ENCODE results near the gene CNDP1.
"Not testable (repeated sequence)": the region's sequence is repeated elsewhere in the genome, so short reads cannot be mapped to it uniquely, and the experiment has no call there.

The CNDP1 gene

DNA sequence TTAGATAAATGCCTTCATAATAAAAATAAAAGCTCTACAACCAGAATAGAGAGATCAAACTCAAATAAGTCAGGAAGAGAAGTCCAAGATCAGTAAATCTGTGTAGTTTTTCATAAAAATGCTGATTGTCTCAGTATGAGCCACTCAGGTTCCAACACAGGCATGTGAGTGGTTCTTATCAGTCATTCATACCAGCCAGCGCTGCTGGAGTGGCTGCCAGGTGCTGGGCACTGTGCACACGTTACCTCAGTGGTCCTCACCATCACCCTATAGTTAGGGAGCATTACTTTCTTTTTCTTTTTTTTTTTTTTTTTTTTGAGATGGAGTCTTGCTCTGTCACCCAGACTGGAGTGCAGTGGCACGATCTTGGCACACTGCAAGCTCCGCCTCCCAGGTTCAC is 23.8 kb downstream of the CNDP1 start:
- Histone ChIP-seq H3K4me1 (ENCODE audit: insufficient read depth, low read length) (no peaks in the 10 kb centered on the region), H3K36me3 (ENCODE audit: insufficient read depth, low read depth, low read length) (no peaks in the 10 kb centered on the region), H3K9ac (ENCODE audit: low read depth, low read length) (no peak overlapping the region), H3K27me3 (ENCODE audit: insufficient read depth, low read length) (0 out of 2 replicates have a peak, but pooled peaks cover 5% of the 10 kb centered on the region), H3K27ac (ENCODE audit: low read length) (no peak overlapping the region), H3K4me3 (ENCODE audit: low read length) (no peak overlapping the region), H3K9me3 (ENCODE audit: insufficient read depth, low read depth, low read length) (no peaks in the 10 kb centered on the region)

DNA sequence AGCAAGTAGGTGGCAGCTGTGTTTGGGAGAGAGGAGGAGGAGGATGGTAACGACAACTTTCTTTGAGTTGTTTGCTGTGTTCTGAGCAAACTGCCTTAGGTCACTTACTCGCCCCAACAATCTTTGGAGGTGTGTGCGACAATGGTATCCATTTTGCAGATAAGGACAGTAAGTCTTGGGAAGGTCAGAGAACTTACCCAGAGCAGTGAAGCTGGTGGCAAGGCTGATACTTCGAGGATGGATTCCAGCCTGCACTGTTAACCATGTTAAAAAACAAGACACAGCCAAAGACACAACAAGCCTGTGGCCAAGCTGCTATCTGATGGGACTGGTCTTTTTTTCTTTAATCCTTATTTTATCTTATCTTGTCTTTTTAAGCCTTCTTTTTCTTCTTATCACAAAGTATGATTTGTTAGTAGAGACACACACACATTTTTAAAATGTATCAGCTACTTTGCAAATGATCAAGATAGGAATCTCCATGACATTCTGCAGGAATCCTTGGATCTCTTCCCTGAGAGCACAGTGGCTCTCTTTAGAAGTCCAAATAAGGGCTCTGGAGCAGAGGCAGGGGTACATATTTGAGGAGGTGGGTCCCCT is 27.9 kb downstream of the CNDP1 start:
- Histone ChIP-seq H3K9ac (ENCODE audit: low read depth, low read length) (no peak overlapping the region), H3K27me3 (ENCODE audit: insufficient read depth, low read length) (no peaks in the 10 kb centered on the region), H3K9me3 (ENCODE audit: insufficient read depth, low read depth, low read length) (peaks cover 24% of the 10 kb centered on the region), H3K4me1 (ENCODE audit: insufficient read depth, low read length) (no peaks in the 10 kb centered on the region), H3K4me3 (ENCODE audit: low read length) (no peak overlapping the region), H3K36me3 (ENCODE audit: insufficient read depth, low read depth, low read length) (no peaks in the 10 kb centered on the region), H3K27ac (ENCODE audit: low read length) (no peak overlapping the region)

DNA sequence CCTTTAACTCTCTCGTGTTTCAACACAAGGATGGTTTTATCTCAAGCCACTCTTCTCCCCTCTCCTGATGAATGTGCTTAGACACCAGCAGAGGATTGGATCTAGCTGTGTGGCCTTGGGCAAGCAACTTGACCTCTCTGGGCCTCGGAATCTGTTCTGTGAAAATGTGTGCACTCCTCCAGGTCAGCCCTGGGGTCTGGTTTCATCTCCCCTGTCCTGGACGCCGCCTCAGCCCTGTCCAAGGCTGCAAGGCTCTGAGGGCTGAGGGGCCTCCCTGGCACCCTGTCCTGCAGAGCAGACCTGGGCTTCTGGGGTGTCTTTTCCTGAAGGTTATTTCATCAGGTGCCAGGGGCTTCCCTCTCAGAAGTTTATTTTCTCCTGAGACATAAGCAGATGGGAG is 28.5 kb downstream of the CNDP1 start:
- Histone ChIP-seq H3K27ac (ENCODE audit: low read length) (no peak overlapping the region), H3K9me3 (ENCODE audit: insufficient read depth, low read depth, low read length) (peaks cover 29% of the 10 kb centered on the region), H3K9ac (ENCODE audit: low read depth, low read length) (no peak overlapping the region), H3K27me3 (ENCODE audit: insufficient read depth, low read length) (no peaks in the 10 kb centered on the region), H3K4me3 (ENCODE audit: low read length) (no peak overlapping the region), H3K36me3 (ENCODE audit: insufficient read depth, low read depth, low read length) (no peaks in the 10 kb centered on the region), H3K4me1 (ENCODE audit: insufficient read depth, low read length) (no peaks in the 10 kb centered on the region)

DNA sequence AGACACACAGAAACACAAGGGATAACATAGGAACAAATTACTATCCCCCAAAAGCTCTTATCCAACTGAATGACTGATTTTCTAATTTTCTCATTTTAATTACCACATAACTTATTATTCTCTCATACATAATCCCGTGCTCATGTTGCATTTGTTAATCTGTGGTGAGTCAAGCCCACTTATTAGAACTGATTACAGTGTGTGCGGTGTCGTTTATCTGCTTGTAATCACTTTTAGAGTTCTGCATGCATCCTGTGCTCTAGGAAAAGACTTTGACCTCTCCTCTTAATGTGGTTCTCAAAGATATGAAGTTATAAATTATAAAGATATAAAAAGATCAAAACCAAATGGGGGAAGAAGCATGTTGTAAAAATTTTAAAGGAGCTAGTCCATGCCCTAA is 29.7 kb downstream of the CNDP1 start:
- no peaks in the 10 kb centered on the region for H3K27me3 ChIP-seq (ENCODE audit: insufficient read depth, low read length)
- no peak overlapping the region for H3K27ac ChIP-seq (ENCODE audit: low read length)
- H3K4me1 ChIP-seq (ENCODE audit: insufficient read depth, low read length): no peaks in the 10 kb centered on the region
- no peaks in the 10 kb centered on the region for H3K36me3 ChIP-seq (ENCODE audit: insufficient read depth, low read depth, low read length)
- H3K9ac ChIP-seq (ENCODE audit: low read depth, low read length): no peak overlapping the region
- no peak overlapping the region for H3K4me3 ChIP-seq (ENCODE audit: low read length)
- peaks cover 34% of the 10 kb centered on the region for H3K9me3 ChIP-seq (ENCODE audit: insufficient read depth, low read depth, low read length)

DNA sequence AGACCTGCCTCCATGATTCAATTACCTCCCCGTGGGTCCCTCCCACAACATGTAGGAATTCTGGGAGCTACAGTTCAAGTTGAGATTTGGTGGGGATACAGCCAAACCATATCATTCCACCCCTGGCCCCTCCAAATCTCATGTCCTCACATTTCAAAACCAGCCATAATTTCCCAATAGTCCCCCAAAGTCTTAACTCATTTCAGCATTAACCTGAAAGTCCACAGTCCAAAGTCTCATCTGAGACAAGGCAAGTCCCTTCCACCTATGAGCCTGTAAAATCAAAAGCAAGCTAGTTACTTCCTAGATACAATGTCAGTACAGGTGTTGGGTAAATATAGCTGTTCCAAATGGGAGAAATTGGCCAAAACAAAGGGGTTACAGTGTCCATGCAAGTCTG is 30.9 kb downstream of the CNDP1 start:
- H3K27ac ChIP-seq (ENCODE audit: low read length); H3K36me3 ChIP-seq (ENCODE audit: insufficient read depth, low read depth, low read length); H3K4me1 ChIP-seq (ENCODE audit: insufficient read depth, low read length); H3K27me3 ChIP-seq (ENCODE audit: insufficient read depth, low read length); H3K4me3 ChIP-seq (ENCODE audit: low read length); H3K9ac ChIP-seq (ENCODE audit: low read depth, low read length): not testable (repeated sequence)
- H3K9me3 ChIP-seq (ENCODE audit: insufficient read depth, low read depth, low read length): peaks cover 34% of the 10 kb centered on the region

DNA sequence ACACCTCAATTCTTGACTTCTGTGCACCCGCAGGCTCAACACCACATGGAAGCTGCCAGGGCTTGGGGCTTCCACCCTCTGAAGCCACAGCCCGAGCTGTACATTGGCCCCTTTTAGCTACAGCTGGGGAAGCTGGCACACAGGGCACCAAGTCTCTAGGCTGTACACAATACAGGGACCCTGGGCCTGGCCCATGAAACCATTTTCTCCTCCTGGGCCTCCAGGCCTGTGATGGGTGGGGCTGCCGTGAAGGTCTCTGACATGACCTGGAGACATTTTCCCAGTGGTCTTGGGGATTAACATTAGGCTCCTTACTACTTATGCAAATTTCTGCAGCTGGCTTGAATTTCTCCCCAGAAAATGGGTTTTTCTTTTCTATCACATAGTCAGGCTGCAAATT is 31.7 kb downstream of the CNDP1 start:
- peaks cover 34% of the 10 kb centered on the region for H3K9me3 ChIP-seq (ENCODE audit: insufficient read depth, low read depth, low read length)
- H3K27me3 ChIP-seq (ENCODE audit: insufficient read depth, low read length); H3K27ac ChIP-seq (ENCODE audit: low read length); H3K9ac ChIP-seq (ENCODE audit: low read depth, low read length); H3K4me3 ChIP-seq (ENCODE audit: low read length); H3K36me3 ChIP-seq (ENCODE audit: insufficient read depth, low read depth, low read length); H3K4me1 ChIP-seq (ENCODE audit: insufficient read depth, low read length): not testable (repeated sequence)

DNA sequence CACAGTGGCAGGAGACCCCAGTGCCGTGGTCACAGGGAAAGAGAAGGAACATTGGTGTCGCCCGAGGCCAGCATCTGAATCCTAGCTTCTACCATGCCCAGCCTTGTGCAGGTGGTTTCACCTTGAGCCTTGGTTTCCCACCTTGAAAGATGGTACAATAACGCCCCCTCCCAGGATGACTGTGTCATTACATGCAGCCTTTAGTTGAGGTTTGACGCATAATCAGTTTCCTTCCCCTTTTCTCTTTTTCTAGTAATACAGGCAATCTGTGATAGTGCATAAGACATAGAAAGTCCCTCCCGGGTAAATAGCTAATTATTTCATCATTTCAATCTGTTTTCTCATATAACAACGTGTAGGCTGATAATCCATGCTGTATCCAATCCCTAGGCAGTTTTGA is 33.5 kb downstream of the CNDP1 start:
- Histone ChIP-seq H3K27ac (ENCODE audit: low read length) (no peak overlapping the region), H3K9ac (ENCODE audit: low read depth, low read length) (no peak overlapping the region), H3K36me3 (ENCODE audit: insufficient read depth, low read depth, low read length) (no peaks in the 10 kb centered on the region), H3K4me1 (ENCODE audit: insufficient read depth, low read length) (no peaks in the 10 kb centered on the region), H3K27me3 (ENCODE audit: insufficient read depth, low read length) (no peaks in the 10 kb centered on the region), H3K9me3 (ENCODE audit: insufficient read depth, low read depth, low read length) (peaks cover 34% of the 10 kb centered on the region), H3K4me3 (ENCODE audit: low read length) (no peak overlapping the region)

DNA sequence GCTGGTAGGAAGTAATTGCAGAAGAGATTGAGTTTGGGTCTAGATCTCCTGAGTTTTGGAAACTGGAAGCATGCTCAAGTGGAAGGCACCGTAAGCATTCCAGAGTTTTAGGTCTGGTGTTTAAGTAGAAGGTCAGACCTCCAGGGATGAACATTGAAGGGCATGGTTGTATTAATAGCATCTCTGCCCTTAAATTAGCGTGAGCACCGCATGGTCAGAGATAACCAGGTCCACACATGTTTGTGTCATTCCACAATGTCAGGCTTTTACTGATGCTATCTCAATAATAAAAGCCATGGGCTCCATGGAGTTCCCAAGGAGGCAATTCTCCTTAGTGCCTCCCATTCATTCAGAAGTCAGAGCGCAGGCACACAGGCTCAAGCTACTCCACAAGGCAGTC is 35.1 kb downstream of the CNDP1 start:
- Histone ChIP-seq H3K36me3 (ENCODE audit: insufficient read depth, low read depth, low read length) (no peaks in the 10 kb centered on the region), H3K4me1 (ENCODE audit: insufficient read depth, low read length) (no peaks in the 10 kb centered on the region), H3K27ac (ENCODE audit: low read length) (no peak overlapping the region), H3K27me3 (ENCODE audit: insufficient read depth, low read length) (no peaks in the 10 kb centered on the region), H3K4me3 (ENCODE audit: low read length) (no peak overlapping the region), H3K9me3 (ENCODE audit: insufficient read depth, low read depth, low read length) (peaks cover 34% of the 10 kb centered on the region), H3K9ac (ENCODE audit: low read depth, low read length) (no peak overlapping the region)

DNA sequence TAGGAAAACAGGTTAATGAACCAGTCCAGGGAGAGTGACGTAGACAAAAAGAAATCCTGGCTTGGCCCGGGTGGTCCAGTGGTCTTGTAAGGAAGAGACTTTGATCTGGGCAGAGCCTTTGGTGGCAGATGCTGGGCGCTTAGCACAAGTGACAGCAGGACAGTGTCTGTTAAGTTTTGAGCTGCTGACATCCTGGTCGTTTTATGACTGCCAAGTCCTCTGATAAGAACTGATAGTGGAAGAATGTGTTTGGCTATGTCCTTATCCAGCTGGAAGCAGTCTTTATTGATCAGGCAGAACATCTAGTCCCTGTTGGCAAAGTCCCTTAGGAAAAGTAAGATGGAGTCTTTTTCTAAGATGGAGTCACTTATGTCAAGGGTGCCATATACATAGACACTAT is 36.0 kb downstream of the CNDP1 start:
- Histone ChIP-seq H3K9me3 (ENCODE audit: insufficient read depth, low read depth, low read length) (peaks cover 29% of the 10 kb centered on the region), H3K27ac (ENCODE audit: low read length) (no peak overlapping the region), H3K4me3 (ENCODE audit: low read length) (no peak overlapping the region), H3K9ac (ENCODE audit: low read depth, low read length) (no peak overlapping the region), H3K4me1 (ENCODE audit: insufficient read depth, low read length) (no peaks in the 10 kb centered on the region), H3K36me3 (ENCODE audit: insufficient read depth, low read depth, low read length) (no peaks in the 10 kb centered on the region), H3K27me3 (ENCODE audit: insufficient read depth, low read length) (no peaks in the 10 kb centered on the region)

DNA sequence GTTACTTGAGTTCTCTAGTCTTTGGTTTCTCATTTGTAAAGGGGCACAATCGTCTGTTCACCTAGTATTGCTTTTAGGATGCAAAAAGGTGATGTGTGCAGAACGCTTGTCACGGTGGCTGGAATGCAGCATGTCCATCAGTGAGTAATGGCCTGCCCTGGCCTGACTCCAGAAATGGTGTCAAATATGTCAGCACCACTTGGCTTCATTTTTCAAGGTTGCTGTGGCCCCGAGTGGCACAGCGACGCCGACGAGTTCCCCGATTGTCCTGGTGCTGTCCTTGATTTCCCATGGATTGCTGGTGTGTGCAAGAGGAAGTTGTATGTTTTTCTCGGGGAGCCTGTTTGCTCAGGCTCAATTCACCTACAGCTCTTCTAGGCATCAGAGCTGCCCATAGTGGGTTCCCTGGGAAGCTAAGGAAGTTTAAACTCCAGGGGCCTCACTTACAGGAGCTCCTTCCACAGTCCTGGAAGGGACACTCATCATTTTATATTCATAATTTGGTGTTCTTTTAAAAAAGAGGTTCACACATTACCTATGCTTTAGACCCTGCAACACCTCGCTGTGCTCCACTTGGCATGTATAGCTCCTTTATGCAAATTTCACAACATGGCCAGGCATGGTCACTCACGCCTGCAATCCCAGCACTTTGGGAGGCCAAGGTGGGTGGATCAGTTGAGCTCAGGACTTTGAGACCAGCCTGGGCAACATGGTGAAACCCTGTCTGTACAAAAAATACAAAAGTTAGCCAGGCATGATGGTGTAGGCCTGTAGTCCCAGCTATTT is 37.8 kb downstream of the CNDP1 start:
- no peaks in the 10 kb centered on the region for H3K27me3 ChIP-seq (ENCODE audit: insufficient read depth, low read length)
- H3K27ac ChIP-seq (ENCODE audit: low read length): no peak overlapping the region
- H3K9ac ChIP-seq (ENCODE audit: low read depth, low read length): no peak overlapping the region
- H3K36me3 ChIP-seq (ENCODE audit: insufficient read depth, low read depth, low read length): no peaks in the 10 kb centered on the region
- peaks cover 12% of the 10 kb centered on the region; the same call in 1 of the 2 replicates for H3K9me3 ChIP-seq (ENCODE audit: insufficient read depth, low read depth, low read length)
- no peaks in the 10 kb centered on the region for H3K4me1 ChIP-seq (ENCODE audit: insufficient read depth, low read length)
- H3K4me3 ChIP-seq (ENCODE audit: low read length): no peak overlapping the region

DNA sequence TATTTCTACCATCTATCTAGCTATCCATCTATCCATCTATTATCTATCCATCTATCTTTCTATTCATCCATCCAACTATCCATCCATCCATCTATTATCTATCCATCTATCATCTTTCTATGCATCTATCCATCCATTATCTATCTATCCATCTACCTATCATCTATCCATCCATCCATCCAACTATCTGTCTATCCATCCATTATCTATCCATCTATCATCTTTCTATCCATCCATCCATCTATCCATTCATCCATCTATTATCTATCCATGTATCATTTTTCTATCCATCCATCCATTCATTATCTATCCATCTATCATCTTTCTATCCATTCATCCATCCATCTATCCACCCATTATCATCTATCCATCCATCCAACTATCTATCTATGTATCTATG is 38.8 kb downstream of the CNDP1 start:
- Histone ChIP-seq H3K9me3 (ENCODE audit: insufficient read depth, low read depth, low read length) (peaks cover 2% of the 10 kb centered on the region; the same call in 1 of the 2 replicates), H3K4me3 (ENCODE audit: low read length) (no peak overlapping the region), H3K27me3 (ENCODE audit: insufficient read depth, low read length) (no peaks in the 10 kb centered on the region), H3K27ac (ENCODE audit: low read length) (no peak overlapping the region), H3K36me3 (ENCODE audit: insufficient read depth, low read depth, low read length) (no peaks in the 10 kb centered on the region), H3K9ac (ENCODE audit: low read depth, low read length) (no peak overlapping the region), H3K4me1 (ENCODE audit: insufficient read depth, low read length) (no peaks in the 10 kb centered on the region)

DNA sequence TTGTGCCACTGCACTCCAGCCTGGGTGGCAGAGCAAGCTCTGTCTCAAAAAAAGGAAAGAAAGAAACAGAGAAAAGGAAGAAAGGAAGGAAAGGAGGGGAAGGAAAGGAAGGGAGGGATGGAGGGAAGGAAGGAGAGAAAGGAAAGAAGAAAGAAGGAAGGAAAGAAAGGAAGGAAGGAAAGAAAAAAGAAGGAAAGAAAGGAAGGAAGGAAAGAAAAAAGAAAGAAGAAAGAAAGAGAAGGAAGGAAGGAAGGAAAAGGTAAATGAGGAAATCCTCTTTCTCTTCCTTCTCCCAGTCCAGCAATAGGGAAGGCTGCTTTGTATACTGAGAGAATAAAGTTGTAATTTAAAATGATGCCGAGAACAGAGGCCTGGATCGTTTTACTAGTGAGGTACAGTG is 40.6 kb downstream of the CNDP1 start:
- Histone ChIP-seq H3K9ac (ENCODE audit: low read depth, low read length) (no peak overlapping the region), H3K27me3 (ENCODE audit: insufficient read depth, low read length) (no peaks in the 10 kb centered on the region), H3K4me1 (ENCODE audit: insufficient read depth, low read length) (no peaks in the 10 kb centered on the region), H3K4me3 (ENCODE audit: low read length) (no peak overlapping the region), H3K36me3 (ENCODE audit: insufficient read depth, low read depth, low read length) (no peaks in the 10 kb centered on the region), H3K9me3 (ENCODE audit: insufficient read depth, low read depth, low read length) (no peaks in the 10 kb centered on the region), H3K27ac (ENCODE audit: low read length) (no peak overlapping the region)
